HG03159 (cell line): ENCODE measurements around the gene SDK1.
"Not testable (repeated sequence)": the region's sequence is repeated elsewhere in the genome, so short reads cannot be mapped to it uniquely, and the experiment has no call there.

Source experiments
- ATAC-seq: cut with Tn5 transposase; IDR thresholded peaks from one replicate; pipeline ENCODE4 v1.9.1; 2021; ENCODE audit warnings: mild to moderate bottlenecking, moderate library complexity; ENCODE audit not compliant: unreplicated experiment

Gene SDK1

DNA sequence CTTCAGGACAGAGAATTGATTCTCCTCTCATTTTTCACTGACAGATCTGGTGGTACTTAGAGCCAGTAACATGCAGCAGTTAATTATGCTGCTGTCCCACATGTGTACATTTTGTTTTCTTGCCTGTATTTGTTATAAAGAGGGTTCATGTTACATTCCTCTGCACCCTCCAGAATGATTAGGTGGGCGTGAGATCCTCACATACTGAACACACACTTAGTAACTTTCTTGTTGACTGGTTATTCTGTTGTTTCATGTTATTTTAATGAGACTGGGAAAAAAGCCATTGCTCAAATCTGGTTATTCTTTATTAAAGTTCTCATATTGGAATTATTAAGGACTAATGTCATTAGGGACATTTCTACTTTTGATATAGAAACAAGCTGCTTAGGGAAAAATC is 409.1 kb downstream of the SDK1 start:
- ATAC-seq = no peak

GRCh38 chr7:3710531-3710930 is 409.5 kb downstream of the SDK1 start:
- ATAC-seq = no peak

- no peak for ATAC-seq
Observed at GRCh38 chr7:3712841-3713240, 411.8 kb downstream of the SDK1 start.

DNA sequence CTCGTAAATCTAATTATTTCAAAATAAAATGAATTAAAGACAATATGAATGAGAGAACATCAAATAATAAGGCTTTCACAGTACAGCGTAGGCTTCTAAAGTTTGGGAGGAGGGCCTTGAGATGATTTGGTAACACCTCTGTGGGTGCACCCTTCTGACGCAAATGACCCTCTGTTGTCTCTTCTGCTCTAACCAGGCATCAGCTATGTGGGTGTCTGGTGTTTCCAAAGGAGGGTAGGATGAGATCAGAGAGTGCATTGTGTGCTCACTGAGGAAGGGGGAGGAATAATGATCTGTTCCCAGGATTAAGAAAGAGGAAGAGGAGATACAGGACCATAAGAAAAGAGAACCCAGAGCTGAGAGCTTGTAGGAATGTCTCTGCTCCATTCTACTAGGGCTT is 420.4 kb downstream of the SDK1 start:
- ATAC-seq = no peak

DNA sequence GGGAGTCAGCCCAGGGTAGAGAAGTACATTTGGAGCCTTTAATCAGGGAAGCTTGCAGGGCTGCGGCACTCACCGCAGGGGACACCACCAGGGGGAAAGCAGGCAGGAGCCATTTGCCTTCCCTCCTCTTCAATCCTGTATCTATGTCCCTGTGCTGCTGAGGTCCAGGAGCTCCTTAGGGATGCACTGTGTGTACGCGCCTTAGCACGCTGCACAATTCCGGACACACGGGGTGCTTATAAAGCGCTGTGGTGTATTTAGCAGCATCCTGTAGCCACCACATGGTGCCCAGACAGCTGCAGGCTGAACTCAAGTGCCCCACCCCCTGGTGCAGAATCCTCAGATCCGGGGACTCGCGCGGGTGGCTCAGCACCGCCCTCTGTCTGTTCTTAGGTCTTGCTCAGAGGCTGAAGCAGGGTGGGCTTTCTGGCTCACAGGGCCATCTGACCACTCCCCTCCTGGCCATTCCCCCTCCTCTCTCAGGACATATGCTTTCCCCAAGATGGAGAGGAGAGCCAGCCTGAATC is 421.4 kb downstream of the SDK1 start:
- ATAC-seq = no peak

- no peak for ATAC-seq
Observed at GRCh38 chr7:3725155-3726059, 424.4 kb downstream of the SDK1 start.

- ATAC-seq = no peak
Observed at GRCh38 chr7:3730276-3730675, 429.2 kb downstream of the SDK1 start.

DNA sequence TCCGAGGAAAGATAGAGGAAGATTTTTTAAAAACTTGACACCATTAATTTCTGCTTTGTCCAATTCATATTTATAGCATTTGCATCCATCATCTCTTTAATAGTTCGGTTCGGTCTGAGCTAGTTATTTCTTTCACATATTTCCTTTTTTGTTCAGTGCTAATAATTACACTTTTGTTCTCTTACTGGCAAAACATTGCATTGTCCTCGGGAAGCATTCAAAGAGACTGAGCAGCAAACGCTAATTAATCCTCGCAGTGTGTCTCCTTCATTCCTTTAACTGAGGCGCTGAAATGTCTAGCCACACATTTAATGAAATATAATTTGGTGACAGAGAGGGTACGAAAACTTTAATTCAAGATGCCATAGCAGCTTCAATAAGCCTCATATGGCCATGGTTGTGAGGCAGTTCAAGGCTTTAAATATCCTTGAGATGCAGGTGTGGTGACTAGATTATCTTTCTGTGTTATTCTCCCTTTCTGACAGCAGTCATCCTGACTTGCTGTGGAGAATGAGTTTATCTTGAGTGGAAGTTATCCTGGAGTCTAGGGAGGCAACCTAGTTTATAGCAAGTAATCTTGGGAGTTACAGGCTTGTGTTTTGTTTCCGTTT is 431.4 kb downstream of the SDK1 start:
- ATAC-seq = no peak

- no peak for ATAC-seq
Observed at GRCh38 chr7:3733541-3734140, 432.6 kb downstream of the SDK1 start.

DNA sequence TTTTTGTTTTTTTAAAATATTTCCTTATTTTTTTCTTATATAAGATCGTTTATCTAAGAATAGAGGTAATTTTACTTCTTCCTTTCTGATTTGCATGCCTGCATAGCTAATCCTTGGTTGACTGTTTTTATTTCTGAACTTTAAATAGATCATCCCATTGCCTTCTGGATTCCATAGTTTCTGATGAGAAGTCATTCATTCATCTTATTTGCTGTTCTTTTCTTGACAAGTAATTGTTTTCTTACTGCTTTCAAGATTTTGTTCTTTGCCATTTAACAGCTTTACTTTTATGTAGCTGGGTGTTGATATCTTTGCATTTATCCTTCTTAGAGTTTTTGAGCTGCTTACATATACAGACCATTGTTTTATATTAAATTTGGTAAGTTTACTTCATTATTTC is 437.9 kb downstream of the SDK1 start:
- no peak for ATAC-seq

GRCh38 chr7:3739983-3740382 is 438.9 kb downstream of the SDK1 start:
- no peak for ATAC-seq

GRCh38 chr7:3747467-3747866 is 446.4 kb downstream of the SDK1 start:
- no peak for ATAC-seq

DNA sequence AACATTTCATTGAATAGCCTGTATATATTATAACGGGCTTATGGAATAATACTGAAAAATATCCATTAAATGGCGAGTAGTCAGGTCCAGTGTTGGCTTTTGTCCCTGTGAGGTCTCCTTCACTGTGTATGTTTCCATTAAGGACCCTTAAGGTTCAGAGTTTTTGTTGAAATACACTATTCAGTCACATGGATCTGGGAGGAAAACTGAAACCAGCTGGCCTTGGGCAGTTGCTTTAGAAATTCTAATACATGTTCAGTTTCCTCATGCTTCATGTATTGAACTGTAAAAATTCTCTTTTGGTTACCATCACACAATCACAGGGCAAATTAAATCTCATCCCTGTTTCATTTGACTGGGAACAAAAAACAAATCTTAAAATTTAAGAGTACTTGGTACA is 447.3 kb downstream of the SDK1 start:
- no peak for ATAC-seq

- ATAC-seq = no peak
Observed at GRCh38 chr7:3753868-3754267, 452.8 kb downstream of the SDK1 start.

- no peak for ATAC-seq
Observed at GRCh38 chr7:3754493-3755341, 453.7 kb downstream of the SDK1 start.

DNA sequence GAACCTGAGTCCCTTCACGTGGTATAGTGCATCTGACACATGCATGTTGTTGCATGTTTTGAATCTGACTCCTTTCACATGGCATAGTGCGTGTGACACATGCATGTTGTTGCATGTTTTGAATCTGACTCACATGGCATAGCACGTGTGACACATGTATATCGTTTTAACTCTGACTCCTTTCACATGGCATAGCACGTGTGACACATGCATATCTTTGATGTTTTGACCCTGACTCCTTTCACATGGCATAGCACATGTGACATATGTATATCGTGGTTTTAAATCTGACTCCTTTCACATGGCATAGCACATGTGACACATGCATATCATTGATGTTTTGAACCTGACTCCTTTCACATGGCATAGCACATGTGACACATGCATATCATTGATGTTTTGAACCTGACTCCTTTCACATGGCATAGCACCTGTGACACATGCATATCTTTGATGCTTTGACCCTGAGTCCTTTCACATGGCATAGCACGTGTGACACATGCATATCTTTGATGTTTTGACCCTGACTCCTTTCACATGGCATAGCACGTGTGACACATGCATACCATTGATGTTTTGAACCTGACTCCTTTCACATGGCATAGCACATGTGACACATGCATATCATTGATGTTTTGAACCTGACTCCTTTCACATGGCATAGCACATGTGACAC is 454.9 kb downstream of the SDK1 start:
- not testable (repeated sequence) for ATAC-seq

GRCh38 chr7:3757059-3757458 is 456.0 kb downstream of the SDK1 start:
- no peak for ATAC-seq

GRCh38 chr7:3760651-3761050 is 459.6 kb downstream of the SDK1 start:
- no peak for ATAC-seq

- no peak for ATAC-seq
Observed at GRCh38 chr7:3762146-3762831, 461.2 kb downstream of the SDK1 start.
